SK-N-SH (cell line): ENCODE data around the gene GUCY2D. TPM values are rescaled to one million over a fixed set of nuclear protein-coding genes. Genes with fewer than 3 reads are reported as not detected.

Source experiments
- CTCF ChIA-PET: fragments of 300-600, 350-600 bp; formaldehyde crosslinking; extraction: SDS; loops from one replicate; lab custom pipeline; 2021; lab: Yijun Ruan, JAX
- POLR2A ChIA-PET: fragments of 350-600 bp; sonication (Branson Sonifier 250); formaldehyde crosslinking; extraction: SDS; loops from one replicate; lab custom pipeline; 2020; ENCODE audit warnings: antibody characterized with exemption, inconsistent platforms; lab: Yijun Ruan, JAX
- DNase-seq: peaks from one replicate; pipeline ENCODE4 v3.0.0; 2012
- H2AFZ ChIP-seq: fragments of 200-600 bp; sonication (generic); 2 replicates; pipeline ENCODE4 v1.8.1; 2016; ENCODE audit warnings: antibody characterized with exemption, mild to moderate bottlenecking, low read depth
- H3F3A ChIP-seq: fragments of 200-600 bp; sonication (generic); replicated peaks from 2 replicates; pipeline ENCODE3; 2016; ENCODE audit warnings: antibody characterized with exemption, mild to moderate bottlenecking; ENCODE audit not compliant: insufficient read depth
- H3K27ac ChIP-seq, 2 experiments: fragments of 200-500 bp in 1 of 2; fragments of 200-600 bp in 1 of 2; sonication (Bioruptor generic) in 1 of 2; sonication (generic), shearing (Covaris generic) in 1 of 2; 2 replicates each; pipeline versions ENCODE4 v1.5.1 to v1.6.1; 2014 to 2016; ENCODE audit warnings: low read depth in 2 of 2, inconsistent platforms in 1 of 2, low read length in 1 of 2, mild to moderate bottlenecking in 1 of 2, mixed read lengths in 1 of 2
- H3K27me3 ChIP-seq: fragments of 200-600 bp; sonication (generic), shearing (Covaris generic); 2 replicates; pipeline ENCODE4 v1.6.1; 2016; ENCODE audit warnings: mixed run types; ENCODE audit not compliant: insufficient read depth
- H3K36me3 ChIP-seq, 2 experiments: fragments of 200-500 bp in 1 of 2; fragments of 200-600 bp in 1 of 2; sonication (Bioruptor generic) in 1 of 2; sonication (generic) in 1 of 2; replicated peaks in 1 of 2; 2 replicates each; pipeline versions ENCODE3 to v1.5.1; 2014 to 2016; ENCODE audit warnings: low read length in 1 of 2, mild to moderate bottlenecking in 1 of 2; ENCODE audit not compliant: insufficient read depth in 2 of 2, control insufficient read depth in 1 of 2
- H3K4me1 ChIP-seq, 2 experiments: fragments of 200-500 bp in 1 of 2; fragments of 200-600 bp in 1 of 2; sonication (Bioruptor generic) in 1 of 2; sonication (generic), shearing (Covaris generic) in 1 of 2; 2 replicates each; pipeline versions ENCODE4 v1.5.1 to v1.6.1; 2014 to 2016; ENCODE audit warnings: low read depth in 1 of 2, low read length in 1 of 2, mixed run types in 1 of 2; ENCODE audit not compliant: insufficient read depth in 2 of 2, control insufficient read depth in 1 of 2
- H3K4me2 ChIP-seq: fragments of 200-600 bp; sonication (generic), shearing (Covaris generic); 2 replicates; pipeline ENCODE4 v1.6.1; 2017; ENCODE audit warnings: mixed run types
- H3K4me3 ChIP-seq, 2 experiments: fragments of 200-500 bp in 1 of 2; fragments of 200-600 bp in 1 of 2; sonication (Bioruptor generic) in 1 of 2; sonication (generic), shearing (Covaris generic) in 1 of 2; 2 replicates each; pipeline versions ENCODE4 v1.5.1 to v1.8.1; 2014 to 2016; ENCODE audit warnings: low read depth in 2 of 2, inconsistent platforms in 1 of 2, low read length in 1 of 2, mild to moderate bottlenecking in 1 of 2, mixed read lengths in 1 of 2, moderate library complexity in 1 of 2
- H3K79me2 ChIP-seq: fragments of 200-600 bp; sonication (generic); 2 replicates; pipeline ENCODE4 v1.8.1; 2017; ENCODE audit warnings: mild to moderate bottlenecking; ENCODE audit not compliant: insufficient read depth
- H3K9ac ChIP-seq: fragments of 200-600 bp; sonication (generic); 2 replicates; pipeline ENCODE4 v1.6.1; 2017; ENCODE audit warnings: mixed run types
- H3K9me2 ChIP-seq: fragments of 200-600 bp; sonication (generic); 2 replicates; pipeline ENCODE4 v1.6.1; 2017; ENCODE audit warnings: mixed run types
- H3K9me3 ChIP-seq: fragments of 200-600 bp; sonication (generic); 2 replicates; pipeline ENCODE4 v1.6.1; 2017; ENCODE audit warnings: mixed run types, mild to moderate bottlenecking, moderate library complexity
- H4K20me1 ChIP-seq: fragments of 200-600 bp; sonication (generic); 2 replicates; pipeline ENCODE4 v1.6.1; 2017; ENCODE audit warnings: mild to moderate bottlenecking, mixed run types; ENCODE audit not compliant: insufficient read depth
- CHD2 ChIP-seq: fragments of 150-350 bp; IDR thresholded peaks from 2 replicates; pipeline ENCODE4 v1.6.1; 2018; ENCODE audit warnings: low read length; ENCODE audit not compliant: partially characterized antibody
- ELF1 ChIP-seq: IDR thresholded peaks from 2 replicates; pipeline ENCODE4 v1.4.0; 2012
- EP300 ChIP-seq, 2 experiments: IDR thresholded peaks; 2 replicates each; pipeline versions ENCODE4 v1.4.0 to v1.6.1; 2012; ENCODE audit warnings: borderline replicate concordance in 1 of 2, low read depth in 1 of 2, low read length in 1 of 2
- EZH2phosphoT487 ChIP-seq: fragments of 200-600 bp; sonication (generic); IDR thresholded peaks from 2 replicates; pipeline ENCODE4 v1.6.1; 2017; ENCODE audit warnings: low read depth, mixed run types, mild to moderate bottlenecking, antibody characterized with exemption, moderate library complexity, borderline replicate concordance
- FOXM1 ChIP-seq: IDR thresholded peaks from 2 replicates; pipeline ENCODE4 v1.4.0; 2012; ENCODE audit warnings: low read depth, mild to moderate bottlenecking
- GABPA ChIP-seq: IDR thresholded peaks from 2 replicates; pipeline ENCODE4 v1.4.0; 2012; ENCODE audit warnings: low read depth, mild to moderate bottlenecking
- MXI1 ChIP-seq: IDR thresholded peaks from 2 replicates; pipeline ENCODE4 v1.6.1; 2012; ENCODE audit warnings: mild to moderate bottlenecking, low read depth, low read length, improper control_type of control experiment
- NRF1 ChIP-seq: IDR thresholded peaks from 2 replicates; pipeline ENCODE4 v1.6.1; 2012; ENCODE audit warnings: low read depth, mild to moderate bottlenecking, low read length
- POLR2AphosphoS5 ChIP-seq: IDR thresholded peaks from 2 replicates; pipeline ENCODE4 v1.6.1; 2012; ENCODE audit warnings: low read depth, low read length
- RAD21 ChIP-seq: IDR thresholded peaks from 2 replicates; pipeline ENCODE4 v1.6.1; 2012; ENCODE audit warnings: mild to moderate bottlenecking, low read length
- RFX5 ChIP-seq: IDR thresholded peaks from 2 replicates; pipeline ENCODE4 v1.6.1; 2012; ENCODE audit warnings: mild to moderate bottlenecking, improper control_type of control experiment, low read length
- SIN3A ChIP-seq: IDR thresholded peaks from 2 replicates; pipeline ENCODE4 v1.6.1; 2012; ENCODE audit warnings: low read depth, mild to moderate bottlenecking, low read length, moderate library complexity, borderline replicate concordance
- TCF12 ChIP-seq: IDR thresholded peaks from 2 replicates; pipeline ENCODE4 v1.4.0; 2012
- WGBS: methylation state at CpG from one replicate; pipeline ENCODE4 v1.1.6; 2017; ENCODE audit warnings: low lambda C conversion rate; 5-methylcytosine and 5-hydroxymethylcytosine counted together
- polyA plus RNA-seq, 3 experiments: library from polyadenylated mRNA; depleted of rRNA; stranded (reverse); fragments of >200 nt; gene quantifications; 2 replicates each; pipeline ENCODE4 v1.2.3, GENCODE V29; 2012
- TF ChIP-seq, protein P1 (sequence below): IDR thresholded peaks from 2 replicates; pipeline ENCODE4; 2012
- TF ChIP-seq, protein P2 (sequence below): fragments of 150-350 bp; IDR thresholded peaks from 2 replicates; pipeline ENCODE4 v1.6.1; 2016; ENCODE audit warnings: mild to moderate bottlenecking, low read depth, low read length
- TF ChIP-seq, protein P3 (sequence below): fragments of 200-600 bp; sonication (generic); IDR thresholded peaks from 2 replicates; pipeline ENCODE4 v1.6.1; 2017; ENCODE audit warnings: antibody characterized with exemption, mild to moderate bottlenecking, moderate library complexity
- TF ChIP-seq, protein P4 (sequence below): IDR thresholded peaks from 2 replicates; pipeline ENCODE4 v1.4.0; 2012; ENCODE audit warnings: low read depth
- TF ChIP-seq, protein P5 (sequence below): fragments of 150-350 bp; IDR thresholded peaks from 2 replicates; pipeline ENCODE4 v1.6.1; 2017; ENCODE audit warnings: antibody characterized with exemption, low read length, low read depth, borderline replicate concordance
- TF ChIP-seq, protein P6 (sequence below): IDR thresholded peaks from 2 replicates; pipeline ENCODE4 v1.6.1; 2012; ENCODE audit warnings: mild to moderate bottlenecking, low read depth, low read length, moderate library complexity

The GUCY2D gene
- polyA plus RNA-seq, 1 of the 3 experiments (the other 2 are of a cell fraction): not detected

DNA sequence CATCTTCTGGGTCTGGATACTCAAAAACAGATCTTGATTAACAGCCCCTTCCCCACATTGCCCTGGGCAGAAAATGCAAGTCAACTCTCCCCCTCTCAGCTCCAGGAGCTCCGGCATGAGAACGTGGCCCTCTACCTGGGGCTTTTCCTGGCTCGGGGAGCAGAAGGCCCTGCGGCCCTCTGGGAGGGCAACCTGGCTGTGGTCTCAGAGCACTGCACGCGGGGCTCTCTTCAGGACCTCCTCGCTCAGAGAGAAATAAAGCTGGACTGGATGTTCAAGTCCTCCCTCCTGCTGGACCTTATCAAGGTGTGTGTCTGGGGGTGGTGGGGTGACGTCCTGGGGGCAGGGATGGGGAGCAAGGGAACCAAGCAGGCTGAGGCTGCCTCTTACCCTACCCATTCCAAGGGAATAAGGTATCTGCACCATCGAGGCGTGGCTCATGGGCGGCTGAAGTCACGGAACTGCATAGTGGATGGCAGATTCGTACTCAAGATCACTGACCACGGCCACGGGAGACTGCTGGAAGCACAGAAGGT lies 9.7 kb downstream of the GUCY2D start:
- H3F3A ChIP-seq: no peaks in the 10 kb centered on the region
- H3K4me3 ChIP-seq: no peak overlapping the region
- H3K4me2 ChIP-seq: no peak overlapping the region
- H3K79me2 ChIP-seq: no peaks in the 10 kb centered on the region
- no peak overlapping the region for H2AFZ ChIP-seq
- H3K9ac ChIP-seq: no peak overlapping the region
- no peaks in the 10 kb centered on the region for H3K27me3 ChIP-seq
- H3K36me3 ChIP-seq: no peaks in the 10 kb centered on the region
- peaks cover 0 to 13% of the 10 kb centered on the region in 2 experiments; a peak in 1 of 4 replicates for H3K4me1 ChIP-seq
- H3K9me2 ChIP-seq: no peaks in the 10 kb centered on the region
- H3K9me3 ChIP-seq: no peaks in the 10 kb centered on the region
- H4K20me1 ChIP-seq: no peaks in the 10 kb centered on the region
- no peak overlapping the region for H3K27ac ChIP-seq
- ChIA-PET CTCF (interaction anchor here (1.0 to 13.9 kb wide), 6 partner anchors 10 to 150 kb away, joined by 3 to 196 read pairs (median 8); partner anchors contain the start of gene GUCY2D), POLR2A (no interaction called here)
- TF ChIP-seq, protein P1, sequence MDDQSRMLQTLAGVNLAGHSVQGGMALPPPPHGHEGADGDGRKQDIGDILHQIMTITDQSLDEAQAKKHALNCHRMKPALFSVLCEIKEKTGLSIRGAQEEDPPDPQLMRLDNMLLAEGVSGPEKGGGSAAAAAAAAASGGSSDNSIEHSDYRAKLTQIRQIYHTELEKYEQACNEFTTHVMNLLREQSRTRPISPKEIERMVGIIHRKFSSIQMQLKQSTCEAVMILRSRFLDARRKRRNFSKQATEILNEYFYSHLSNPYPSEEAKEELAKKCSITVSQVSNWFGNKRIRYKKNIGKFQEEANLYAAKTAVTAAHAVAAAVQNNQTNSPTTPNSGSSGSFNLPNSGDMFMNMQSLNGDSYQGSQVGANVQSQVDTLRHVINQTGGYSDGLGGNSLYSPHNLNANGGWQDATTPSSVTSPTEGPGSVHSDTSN: no peak
- TF ChIP-seq SIN3A (no peak), GABPA (no peak), ELF1 (no peak), NRF1 (no peak), EZH2phosphoT487 (no peak), POLR2AphosphoS5 (no peak), TCF12 (no peak), FOXM1 (no peak), MXI1 (no peak), CHD2 (no peak), EP300 (IDR thresholded peaks at IDR 0.05; ENCODE audit: borderline replicate concordance in 1 of 2, low read depth in 1 of 2, low read length in 1 of 2) (no peak), RFX5 (no peak), RAD21 (no peak)
- TF ChIP-seq, protein P2, sequence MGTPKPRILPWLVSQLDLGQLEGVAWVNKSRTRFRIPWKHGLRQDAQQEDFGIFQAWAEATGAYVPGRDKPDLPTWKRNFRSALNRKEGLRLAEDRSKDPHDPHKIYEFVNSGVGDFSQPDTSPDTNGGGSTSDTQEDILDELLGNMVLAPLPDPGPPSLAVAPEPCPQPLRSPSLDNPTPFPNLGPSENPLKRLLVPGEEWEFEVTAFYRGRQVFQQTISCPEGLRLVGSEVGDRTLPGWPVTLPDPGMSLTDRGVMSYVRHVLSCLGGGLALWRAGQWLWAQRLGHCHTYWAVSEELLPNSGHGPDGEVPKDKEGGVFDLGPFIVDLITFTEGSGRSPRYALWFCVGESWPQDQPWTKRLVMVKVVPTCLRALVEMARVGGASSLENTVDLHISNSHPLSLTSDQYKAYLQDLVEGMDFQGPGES: no peak
- TF ChIP-seq, protein P3, sequence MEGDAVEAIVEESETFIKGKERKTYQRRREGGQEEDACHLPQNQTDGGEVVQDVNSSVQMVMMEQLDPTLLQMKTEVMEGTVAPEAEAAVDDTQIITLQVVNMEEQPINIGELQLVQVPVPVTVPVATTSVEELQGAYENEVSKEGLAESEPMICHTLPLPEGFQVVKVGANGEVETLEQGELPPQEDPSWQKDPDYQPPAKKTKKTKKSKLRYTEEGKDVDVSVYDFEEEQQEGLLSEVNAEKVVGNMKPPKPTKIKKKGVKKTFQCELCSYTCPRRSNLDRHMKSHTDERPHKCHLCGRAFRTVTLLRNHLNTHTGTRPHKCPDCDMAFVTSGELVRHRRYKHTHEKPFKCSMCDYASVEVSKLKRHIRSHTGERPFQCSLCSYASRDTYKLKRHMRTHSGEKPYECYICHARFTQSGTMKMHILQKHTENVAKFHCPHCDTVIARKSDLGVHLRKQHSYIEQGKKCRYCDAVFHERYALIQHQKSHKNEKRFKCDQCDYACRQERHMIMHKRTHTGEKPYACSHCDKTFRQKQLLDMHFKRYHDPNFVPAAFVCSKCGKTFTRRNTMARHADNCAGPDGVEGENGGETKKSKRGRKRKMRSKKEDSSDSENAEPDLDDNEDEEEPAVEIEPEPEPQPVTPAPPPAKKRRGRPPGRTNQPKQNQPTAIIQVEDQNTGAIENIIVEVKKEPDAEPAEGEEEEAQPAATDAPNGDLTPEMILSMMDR: no peak
- TF ChIP-seq, protein P4, sequence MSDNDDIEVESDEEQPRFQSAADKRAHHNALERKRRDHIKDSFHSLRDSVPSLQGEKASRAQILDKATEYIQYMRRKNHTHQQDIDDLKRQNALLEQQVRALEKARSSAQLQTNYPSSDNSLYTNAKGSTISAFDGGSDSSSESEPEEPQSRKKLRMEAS: no peak
- TF ChIP-seq, protein P5, sequence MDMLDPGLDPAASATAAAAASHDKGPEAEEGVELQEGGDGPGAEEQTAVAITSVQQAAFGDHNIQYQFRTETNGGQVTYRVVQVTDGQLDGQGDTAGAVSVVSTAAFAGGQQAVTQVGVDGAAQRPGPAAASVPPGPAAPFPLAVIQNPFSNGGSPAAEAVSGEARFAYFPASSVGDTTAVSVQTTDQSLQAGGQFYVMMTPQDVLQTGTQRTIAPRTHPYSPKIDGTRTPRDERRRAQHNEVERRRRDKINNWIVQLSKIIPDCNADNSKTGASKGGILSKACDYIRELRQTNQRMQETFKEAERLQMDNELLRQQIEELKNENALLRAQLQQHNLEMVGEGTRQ: no peak
- TF ChIP-seq, protein P6, sequence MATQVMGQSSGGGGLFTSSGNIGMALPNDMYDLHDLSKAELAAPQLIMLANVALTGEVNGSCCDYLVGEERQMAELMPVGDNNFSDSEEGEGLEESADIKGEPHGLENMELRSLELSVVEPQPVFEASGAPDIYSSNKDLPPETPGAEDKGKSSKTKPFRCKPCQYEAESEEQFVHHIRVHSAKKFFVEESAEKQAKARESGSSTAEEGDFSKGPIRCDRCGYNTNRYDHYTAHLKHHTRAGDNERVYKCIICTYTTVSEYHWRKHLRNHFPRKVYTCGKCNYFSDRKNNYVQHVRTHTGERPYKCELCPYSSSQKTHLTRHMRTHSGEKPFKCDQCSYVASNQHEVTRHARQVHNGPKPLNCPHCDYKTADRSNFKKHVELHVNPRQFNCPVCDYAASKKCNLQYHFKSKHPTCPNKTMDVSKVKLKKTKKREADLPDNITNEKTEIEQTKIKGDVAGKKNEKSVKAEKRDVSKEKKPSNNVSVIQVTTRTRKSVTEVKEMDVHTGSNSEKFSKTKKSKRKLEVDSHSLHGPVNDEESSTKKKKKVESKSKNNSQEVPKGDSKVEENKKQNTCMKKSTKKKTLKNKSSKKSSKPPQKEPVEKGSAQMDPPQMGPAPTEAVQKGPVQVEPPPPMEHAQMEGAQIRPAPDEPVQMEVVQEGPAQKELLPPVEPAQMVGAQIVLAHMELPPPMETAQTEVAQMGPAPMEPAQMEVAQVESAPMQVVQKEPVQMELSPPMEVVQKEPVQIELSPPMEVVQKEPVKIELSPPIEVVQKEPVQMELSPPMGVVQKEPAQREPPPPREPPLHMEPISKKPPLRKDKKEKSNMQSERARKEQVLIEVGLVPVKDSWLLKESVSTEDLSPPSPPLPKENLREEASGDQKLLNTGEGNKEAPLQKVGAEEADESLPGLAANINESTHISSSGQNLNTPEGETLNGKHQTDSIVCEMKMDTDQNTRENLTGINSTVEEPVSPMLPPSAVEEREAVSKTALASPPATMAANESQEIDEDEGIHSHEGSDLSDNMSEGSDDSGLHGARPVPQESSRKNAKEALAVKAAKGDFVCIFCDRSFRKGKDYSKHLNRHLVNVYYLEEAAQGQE: no peak
- DNase-seq: no peak
- 79% methylated on average over 13 of the region's 15 CpGs for WGBS
